GM12872 (cell line): ENCODE data around the gene SEZ6L.

Experiments used
- CTCF ChIP-seq: IDR thresholded peaks from 3 replicates; pipeline ENCODE4 v1.5.1; 2011; ENCODE audit warnings: low read depth, mild to moderate bottlenecking, low read length, moderate library complexity; ENCODE audit not compliant: insufficient read depth

The SEZ6L gene

GRCh38 chr22:26330971-26331625 is 161.8 kb downstream of the SEZ6L start:
- TF ChIP-seq CTCF: peak; percentile 95

GRCh38 chr22:26333088-26333800 is 164.0 kb downstream of the SEZ6L start:
- TF ChIP-seq CTCF: no peak

- no peak for TF ChIP-seq CTCF
Measured at GRCh38 chr22:26334232-26334631, 165.0 kb downstream of the SEZ6L start.

- TF ChIP-seq CTCF: no peak
Measured at GRCh38 chr22:26336773-26337172, 167.5 kb downstream of the SEZ6L start.

- no peak for TF ChIP-seq CTCF
Measured at GRCh38 chr22:26339755-26340154, 170.5 kb downstream of the SEZ6L start.

- TF ChIP-seq CTCF: no peak
Measured at GRCh38 chr22:26342745-26343410, 173.6 kb downstream of the SEZ6L start.

GRCh38 chr22:26345496-26345895 is 176.2 kb downstream of the SEZ6L start:
- TF ChIP-seq CTCF: no peak
